GM23338 (cell line): ENCODE measurements around the gene TMTC4. TPM values are rescaled to one million over a fixed set of nuclear protein-coding genes. Genes with fewer than 3 reads are reported as not detected.

Experiments
- ATAC-seq: fragments of 200-7000 bp; cut with Tn5 transposase; 3 replicates; pipeline ENCODE4 v1.9.1; 2020
- DNase-seq: peaks from one replicate; pipeline ENCODE4 v3.0.0-alpha.2; 2015; ENCODE audit warnings: low spot score
- H2AFZ ChIP-seq: fragments of 200-600 bp; sonication (generic); 2 replicates; pipeline ENCODE4 v1.8.0; 2016; ENCODE audit warnings: antibody characterized with exemption, mild to moderate bottlenecking, moderate library complexity
- H3F3A ChIP-seq: fragments of 200-600 bp; sonication (generic); replicated peaks from 2 replicates; pipeline ENCODE4 v1.8.0; 2017; ENCODE audit warnings: antibody characterized with exemption, mixed run types, low read depth
- H3K27ac ChIP-seq: fragments of 200-600 bp; sonication (generic); 2 replicates; pipeline ENCODE4 v1.6.1; 2016; ENCODE audit warnings: low read depth
- H3K27me3 ChIP-seq: fragments of 200-600 bp; sonication (generic); 2 replicates; pipeline ENCODE4 v1.8.0; 2016; ENCODE audit warnings: mild to moderate bottlenecking, mixed run types, moderate library complexity; ENCODE audit not compliant: insufficient read depth
- H3K36me3 ChIP-seq: fragments of 200-600 bp; sonication (generic); 2 replicates; pipeline ENCODE4 v1.8.0; 2016; ENCODE audit warnings: mild to moderate bottlenecking; ENCODE audit not compliant: insufficient read depth
- H3K4me1 ChIP-seq: fragments of 200-600 bp; sonication (generic); 2 replicates; pipeline ENCODE4 v1.8.0; 2016; ENCODE audit warnings: mild to moderate bottlenecking, moderate library complexity; ENCODE audit not compliant: insufficient read depth
- H3K4me2 ChIP-seq: fragments of 200-600 bp; sonication (generic); 2 replicates; pipeline ENCODE4 v1.7.1; 2017; ENCODE audit warnings: mixed run types
- H3K4me3 ChIP-seq: fragments of 200-600 bp; sonication (generic); 2 replicates; pipeline ENCODE4 v1.6.1; 2016; ENCODE audit warnings: mixed run types
- H3K79me2 ChIP-seq: fragments of 200-600 bp; sonication (generic); replicated peaks from 2 replicates; pipeline ENCODE4 v1.8.0; 2017; ENCODE audit warnings: mild to moderate bottlenecking; ENCODE audit not compliant: insufficient read depth
- H3K9me2 ChIP-seq: fragments of 200-600 bp; sonication (generic); 2 replicates; pipeline ENCODE4 v1.8.0; 2017; ENCODE audit not compliant: insufficient read depth
- H4K20me1 ChIP-seq: fragments of 200-600 bp; sonication (generic); replicated peaks from 2 replicates; pipeline ENCODE4 v1.8.0; 2017; ENCODE audit warnings: mild to moderate bottlenecking; ENCODE audit not compliant: insufficient read depth
- H3K27ac Mint-ChIP-seq: 2 replicates; pipeline ENCODE4 v1.8.0; 2020; ENCODE audit warnings: inconsistent platforms, mild to moderate bottlenecking, moderate library complexity, mixed read lengths
- H3K27me3 Mint-ChIP-seq: 3 replicates; pipeline ENCODE4 v1.8.0; 2022; ENCODE audit warnings: low read depth, mild to moderate bottlenecking, moderate library complexity, mixed read lengths, inconsistent platforms; ENCODE audit not compliant: insufficient read depth, poor library complexity
- H3K36me3 Mint-ChIP-seq: 3 replicates; pipeline ENCODE4 v1.8.0; 2021; ENCODE audit warnings: low read depth, mild to moderate bottlenecking, inconsistent platforms, moderate library complexity, mixed read lengths
- H3K4me1 Mint-ChIP-seq: 3 replicates; pipeline ENCODE4 v1.8.0; 2020; ENCODE audit warnings: mild to moderate bottlenecking, inconsistent platforms, mixed read lengths
- H3K4me3 Mint-ChIP-seq: 3 replicates; pipeline ENCODE4 v1.8.0; 2021; ENCODE audit warnings: moderate library complexity, mild to moderate bottlenecking, inconsistent platforms, mixed read lengths
- H3K9me3 Mint-ChIP-seq: 3 replicates; pipeline ENCODE4 v1.8.0; 2020; ENCODE audit warnings: moderate library complexity, mild to moderate bottlenecking, inconsistent platforms, mixed read lengths
- CREB1 ChIP-seq: fragments of 250-450 bp; sonication (Bioruptor Pico); IDR thresholded peaks from 2 replicates; pipeline ENCODE4 v1.5.0; 2020; ENCODE audit warnings: low read depth, mild to moderate bottlenecking, moderate library complexity
- CTCF ChIP-seq, 2 experiments: fragments of 200-600 bp in 1 of 2; sonication (generic) in 1 of 2; conservative IDR thresholded peaks; 2 replicates each; pipeline versions ENCODE4 v1.5.1 to v1.6.1; 2016 to 2017; ENCODE audit warnings: antibody characterized with exemption in 2 of 2, low read depth in 2 of 2, mild to moderate bottlenecking in 2 of 2, moderate library complexity in 1 of 2
- JUNB ChIP-seq: IDR thresholded peaks from one replicate; pipeline ENCODE4 v1.6.1; 2016; ENCODE audit warnings: antibody characterized with exemption; ENCODE audit not compliant: unreplicated experiment
- NANOG ChIP-seq: IDR thresholded peaks from 2 replicates; pipeline ENCODE4 v1.6.1; 2016; ENCODE audit warnings: antibody characterized with exemption, borderline replicate concordance
- POLR2AphosphoS5 ChIP-seq: IDR thresholded peaks from 2 replicates; pipeline ENCODE4 v1.6.1; 2016; ENCODE audit warnings: antibody characterized with exemption, low read depth
- ZNF114 ChIP-seq: fragments of 250-450 bp; sonication (Bioruptor Pico); IDR thresholded peaks from 2 replicates; pipeline ENCODE4 v1.5.0; 2020; ENCODE audit warnings: mild to moderate bottlenecking, moderate library complexity
- ZNF462 ChIP-seq: fragments of 250-450 bp; sonication (Bioruptor Pico); IDR thresholded peaks from 2 replicates; pipeline ENCODE4 v1.5.0; 2020; ENCODE audit warnings: mild to moderate bottlenecking, moderate library complexity
- polyA plus RNA-seq: library from polyadenylated mRNA; unstranded; fragments of >200 nt; fragmentation: Nextera tagmentation; extraction: Ambion mirVana; gene quantifications from 2 replicates; pipeline ENCODE4 v1.2.1, GENCODE V29; 2016
- total RNA-seq: library from RNA; depleted of rRNA; stranded (reverse); fragments of >200 nt; shearing (Covaris generic); gene quantifications from 2 replicates; pipeline ENCODE4 v1.2.3, GENCODE V29; 2014

The TMTC4 gene
- total and polyA plus RNA-seq, 2 experiments from 2014 or later: 21.9 to 50.0 TPM

GRCh38 chr13:100694722-100695508 is 20.3 kb upstream of the TMTC4 start:
- peak overlapping the region; percentile 84; the same call in 1 of the 2 replicates for H2AFZ ChIP-seq
- H3K27ac ChIP-seq: no peak overlapping the region
- peaks cover 6% of the 10 kb centered on the region for H3K27me3 Mint-ChIP-seq
- TF ChIP-seq ZNF462 (CRISPR knock-in tag) (no peak), NANOG (no peak), CTCF (conservative IDR thresholded peaks at IDR 0.05; ENCODE audit: low read depth in 2 of 2) (peak; percentile 82 to 84), JUNB (no peak), ZNF114 (CRISPR knock-in tag) (no peak), CREB1 (CRISPR knock-in tag) (no peak), POLR2AphosphoS5 (no peak)
- DNase-seq (peak; percentile 87), ATAC-seq (peak; percentile 100)
- no peaks in the 10 kb centered on the region for H3K27me3 ChIP-seq
- peaks cover 21% of the 10 kb centered on the region; the same call in 2 of the 3 replicates for H3K9me3 Mint-ChIP-seq
- H3K4me1 ChIP-seq: peaks cover 6% of the 10 kb centered on the region; the same call in 1 of the 2 replicates
- H3F3A ChIP-seq: no peaks in the 10 kb centered on the region
- peaks cover 12% of the 10 kb centered on the region for H3K4me1 Mint-ChIP-seq
- H3K27ac Mint-ChIP-seq: no peak overlapping the region
- H4K20me1 ChIP-seq: no peaks in the 10 kb centered on the region
- H3K36me3 ChIP-seq: no peaks in the 10 kb centered on the region; the same call in 1 of the 2 replicates
- H3K36me3 Mint-ChIP-seq: peaks cover 11% of the 10 kb centered on the region; the same call in 2 of the 3 replicates
- no peaks in the 10 kb centered on the region for H3K9me2 ChIP-seq
- no peak overlapping the region for H3K4me2 ChIP-seq
- H3K4me3 Mint-ChIP-seq: no peak overlapping the region
- no peaks in the 10 kb centered on the region for H3K79me2 ChIP-seq
- no peak overlapping the region for H3K4me3 ChIP-seq
